GM18520 (cell line): ENCODE measurements around the gene ZNF20.
"Not testable (repeated sequence)": the region's sequence is repeated elsewhere in the genome, so short reads cannot be mapped to it uniquely, and the experiment has no call there.

Source experiments
- ATAC-seq: cut with Tn5 transposase; IDR thresholded peaks from one replicate; pipeline ENCODE4 v1.9.1; 2021; ENCODE audit not compliant: unreplicated experiment

ZNF20 gene

GRCh38 chr19:12113121-12113520 is 27.0 kb downstream of the ZNF20 start:
- no peak for ATAC-seq

GRCh38 chr19:12112701-12113100 is 27.4 kb downstream of the ZNF20 start:
- ATAC-seq, result no peak

- no peak for ATAC-seq
Observed at GRCh38 chr19:12111943-12112637, 28.1 kb downstream of the ZNF20 start.

- ATAC-seq, result no peak
Observed at GRCh38 chr19:12111176-12111575, 29.0 kb downstream of the ZNF20 start.

- not testable (repeated sequence) for ATAC-seq
Observed at GRCh38 chr19:12103909-12104308, 36.2 kb downstream of the ZNF20 start.

GRCh38 chr19:12098040-12098439 is 42.1 kb downstream of the ZNF20 start:
- no peak for ATAC-seq

GRCh38 chr19:12095111-12095790 is 44.9 kb downstream of the ZNF20 start:
- ATAC-seq, result no peak

GRCh38 chr19:12093777-12094176 is 46.4 kb downstream of the ZNF20 start:
- no peak for ATAC-seq

- no peak for ATAC-seq
Observed at GRCh38 chr19:12092956-12093355, 47.2 kb downstream of the ZNF20 start.

- ATAC-seq, result no peak
Observed at GRCh38 chr19:12092065-12092867, 47.9 kb downstream of the ZNF20 start.

- ATAC-seq, result no peak
Observed at GRCh38 chr19:12090807-12091206, 49.3 kb downstream of the ZNF20 start.

GRCh38 chr19:12085074-12085818 is 54.9 kb downstream of the ZNF20 start:
- ATAC-seq, result no peak

- ATAC-seq, result not testable (repeated sequence)
Observed at GRCh38 chr19:12083336-12083735, 56.8 kb downstream of the ZNF20 start.
